PFSK-1 (cell line): ENCODE measurements around the gene TCP11L1.

Experiments used
- FOXP2 ChIP-seq: optimal IDR thresholded peaks from 2 replicates; pipeline ENCODE3; 2011; ENCODE audit warnings: borderline replicate concordance, control low read depth, inconsistent platforms; ENCODE audit not compliant: insufficient read depth; ENCODE audit errors: extremely low read length, extremely low read depth
- POLR2AphosphoS5 ChIP-seq: IDR thresholded peaks from 2 replicates; pipeline ENCODE4 v1.6.1; 2012; ENCODE audit warnings: low read depth, mild to moderate bottlenecking, control low read depth, low read length, moderate library complexity
- SIN3A ChIP-seq: IDR thresholded peaks from 2 replicates; pipeline ENCODE4 v1.6.1; 2012; ENCODE audit warnings: mild to moderate bottlenecking, low read length, moderate library complexity, borderline replicate concordance; ENCODE audit not compliant: insufficient read depth
- TAF1 ChIP-seq: IDR thresholded peaks from 2 replicates; pipeline ENCODE4 v1.6.1; 2012; ENCODE audit warnings: low read length, control low read depth, borderline replicate concordance; ENCODE audit not compliant: insufficient read depth
- TF ChIP-seq, protein P1 (sequence below), 2 experiments: IDR thresholded peaks; 2 replicates each; pipeline versions ENCODE4 v1.6.1 to v1.8.0; 2011 to 2012; ENCODE audit warnings: low read depth in 2 of 2, low read length in 2 of 2, control low read depth in 1 of 2, inconsistent platforms in 1 of 2, mild to moderate bottlenecking in 1 of 2, moderate library complexity in 1 of 2; ENCODE audit not compliant: insufficient read depth in 1 of 2

TCP11L1 gene

GRCh38 chr11:33086017-33086416, 46.6 kb downstream of the TCP11L1 start:
- TF ChIP-seq FOXP2 (no peak), TAF1 (no peak), POLR2AphosphoS5 (no peak), SIN3A (no peak)
- TF ChIP-seq, protein P1, sequence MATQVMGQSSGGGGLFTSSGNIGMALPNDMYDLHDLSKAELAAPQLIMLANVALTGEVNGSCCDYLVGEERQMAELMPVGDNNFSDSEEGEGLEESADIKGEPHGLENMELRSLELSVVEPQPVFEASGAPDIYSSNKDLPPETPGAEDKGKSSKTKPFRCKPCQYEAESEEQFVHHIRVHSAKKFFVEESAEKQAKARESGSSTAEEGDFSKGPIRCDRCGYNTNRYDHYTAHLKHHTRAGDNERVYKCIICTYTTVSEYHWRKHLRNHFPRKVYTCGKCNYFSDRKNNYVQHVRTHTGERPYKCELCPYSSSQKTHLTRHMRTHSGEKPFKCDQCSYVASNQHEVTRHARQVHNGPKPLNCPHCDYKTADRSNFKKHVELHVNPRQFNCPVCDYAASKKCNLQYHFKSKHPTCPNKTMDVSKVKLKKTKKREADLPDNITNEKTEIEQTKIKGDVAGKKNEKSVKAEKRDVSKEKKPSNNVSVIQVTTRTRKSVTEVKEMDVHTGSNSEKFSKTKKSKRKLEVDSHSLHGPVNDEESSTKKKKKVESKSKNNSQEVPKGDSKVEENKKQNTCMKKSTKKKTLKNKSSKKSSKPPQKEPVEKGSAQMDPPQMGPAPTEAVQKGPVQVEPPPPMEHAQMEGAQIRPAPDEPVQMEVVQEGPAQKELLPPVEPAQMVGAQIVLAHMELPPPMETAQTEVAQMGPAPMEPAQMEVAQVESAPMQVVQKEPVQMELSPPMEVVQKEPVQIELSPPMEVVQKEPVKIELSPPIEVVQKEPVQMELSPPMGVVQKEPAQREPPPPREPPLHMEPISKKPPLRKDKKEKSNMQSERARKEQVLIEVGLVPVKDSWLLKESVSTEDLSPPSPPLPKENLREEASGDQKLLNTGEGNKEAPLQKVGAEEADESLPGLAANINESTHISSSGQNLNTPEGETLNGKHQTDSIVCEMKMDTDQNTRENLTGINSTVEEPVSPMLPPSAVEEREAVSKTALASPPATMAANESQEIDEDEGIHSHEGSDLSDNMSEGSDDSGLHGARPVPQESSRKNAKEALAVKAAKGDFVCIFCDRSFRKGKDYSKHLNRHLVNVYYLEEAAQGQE (IDR thresholded peaks at IDR 0.05; ENCODE audit: insufficient read depth in 1 of 2, low read depth in 2 of 2, low read length in 2 of 2) = no peak

DNA sequence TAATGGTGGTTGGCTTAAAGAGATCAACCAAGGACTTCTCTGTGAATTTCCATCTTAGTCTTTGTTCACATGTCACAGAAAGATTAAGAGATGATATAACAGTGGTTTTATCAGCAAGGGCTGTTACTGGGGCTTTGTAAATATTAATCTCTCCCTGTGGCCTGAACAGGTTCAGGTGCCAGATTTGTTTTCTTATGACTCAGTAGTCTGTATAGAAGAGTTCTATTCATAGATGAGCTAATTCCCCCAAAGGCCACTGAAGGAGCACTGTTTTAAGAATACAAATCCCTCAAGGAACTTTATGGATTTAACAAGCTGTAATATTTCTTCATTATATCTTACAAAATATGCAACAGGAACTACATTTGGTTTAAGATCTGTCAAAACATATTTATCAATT, 50.4 kb downstream of the TCP11L1 start:
- TF ChIP-seq, protein P1 (IDR thresholded peaks at IDR 0.05; ENCODE audit: insufficient read depth in 1 of 2, low read depth in 2 of 2, low read length in 2 of 2) = no peak
- TF ChIP-seq TAF1 (no peak), FOXP2 (no peak), SIN3A (no peak), POLR2AphosphoS5 (no peak)

GRCh38 chr11:33094157-33094556, 54.8 kb downstream of the TCP11L1 start:
- TF ChIP-seq FOXP2 = no peak
- TF ChIP-seq, protein P1 (IDR thresholded peaks at IDR 0.05; ENCODE audit: insufficient read depth in 1 of 2, low read depth in 2 of 2, low read length in 2 of 2) = no peak
- TF ChIP-seq TAF1 = no peak
- no peak for TF ChIP-seq POLR2AphosphoS5
- TF ChIP-seq SIN3A = no peak

GRCh38 chr11:33103836-33104235, 64.5 kb downstream of the TCP11L1 start:
- TF ChIP-seq, protein P1 (IDR thresholded peaks at IDR 0.05; ENCODE audit: insufficient read depth in 1 of 2, low read depth in 2 of 2, low read length in 2 of 2) = no peak
- no peak for TF ChIP-seq SIN3A
- TF ChIP-seq TAF1 = no peak
- TF ChIP-seq FOXP2 = no peak
- TF ChIP-seq POLR2AphosphoS5 = no peak
